Smooth muscle cell (in vitro differentiated cells): ENCODE data around the gene DDX39A. TPM values are rescaled to one million over a fixed set of nuclear protein-coding genes. Genes with fewer than 3 reads are reported as not detected.
"Not testable (repeated sequence)": the region's sequence is repeated elsewhere in the genome, so short reads cannot be mapped to it uniquely, and the experiment has no call there.

Experiments used
- DNase-seq: peaks from one replicate; lab custom pipeline; 2025; ENCODE audit not compliant: unreplicated experiment; lab: John Stamatoyannopoulos, UW
- H2AFZ ChIP-seq: fragments of 200-600 bp; sonication (generic); 2 replicates; pipeline ENCODE4 v1.6.0; 2016; ENCODE audit warnings: antibody characterized with exemption, low read depth, mild to moderate bottlenecking
- H3F3A ChIP-seq: fragments of 200-600 bp; sonication (generic); 2 replicates; pipeline ENCODE4 v1.6.0; 2017; ENCODE audit warnings: antibody characterized with exemption, low read depth
- H3K27ac ChIP-seq: fragments of 200-600 bp; sonication (generic); 2 replicates; pipeline ENCODE4 v1.5.1; 2016; ENCODE audit warnings: low read depth, mild to moderate bottlenecking
- H3K27me3 ChIP-seq: fragments of 200-600 bp; sonication (generic); 2 replicates; pipeline ENCODE4 v1.6.1; 2016; ENCODE audit warnings: low read depth, mild to moderate bottlenecking
- H3K36me3 ChIP-seq: fragments of 200-600 bp; sonication (generic); 2 replicates; pipeline ENCODE4 v1.5.1; 2016; ENCODE audit warnings: low read depth
- H3K4me1 ChIP-seq: fragments of 200-600 bp; sonication (generic); 2 replicates; pipeline ENCODE4 v1.5.1; 2016; ENCODE audit warnings: low read depth
- H3K4me2 ChIP-seq: fragments of 200-600 bp; sonication (generic); 2 replicates; pipeline ENCODE4 v1.6.0; 2016; ENCODE audit warnings: mild to moderate bottlenecking
- H3K4me3 ChIP-seq: fragments of 200-600 bp; sonication (generic); 2 replicates; pipeline ENCODE4 v1.5.1; 2016; ENCODE audit warnings: mild to moderate bottlenecking
- H3K79me2 ChIP-seq: fragments of 200-600 bp; sonication (generic); 2 replicates; pipeline ENCODE4 v1.6.0; 2016; ENCODE audit warnings: low read depth, mild to moderate bottlenecking
- H3K9ac ChIP-seq: fragments of 200-600 bp; sonication (generic); 2 replicates; pipeline ENCODE4 v1.6.0; 2016; ENCODE audit warnings: low read depth
- H3K9me3 ChIP-seq: fragments of 200-600 bp; sonication (generic); replicated peaks from 2 replicates; pipeline ENCODE4 v1.5.1; 2016; ENCODE audit warnings: low read depth
- H4K20me1 ChIP-seq: fragments of 200-600 bp; sonication (generic); 2 replicates; pipeline ENCODE4 v1.6.0; 2016; ENCODE audit warnings: low read depth
- CTCF ChIP-seq: fragments of 200-600 bp; sonication (generic); IDR thresholded peaks from 2 replicates; pipeline ENCODE4 v1.5.1; 2017; ENCODE audit warnings: borderline replicate concordance, mild to moderate bottlenecking, antibody characterized with exemption; ENCODE audit not compliant: insufficient read depth, poor library complexity, severe bottlenecking
- WGBS: methylation state at CpG from one replicate; pipeline ENCODE4 v1.1.7; 2016; ENCODE audit warnings: low lambda C conversion rate; 5-methylcytosine and 5-hydroxymethylcytosine counted together
- polyA plus RNA-seq: library from polyadenylated mRNA; unstranded; fragments of >200 nt; fragmentation: Nextera tagmentation; extraction: Ambion mirVana; gene quantifications from 2 replicates; pipeline ENCODE4 v1.2.1, GENCODE V29; 2016
- total RNA-seq: library from RNA; depleted of rRNA; stranded (reverse); fragments of >200 nt; gene quantifications from 2 replicates; pipeline ENCODE4 v1.2.3, GENCODE V29; 2014

DDX39A gene
- total and polyA plus RNA-seq, 2 experiments from 2014 or later = 23.1 to 38.0 TPM

GRCh38 chr19:14405380-14405757 is 13.8 kb downstream of the DDX39A start:
- peaks cover 10% of the 10 kb centered on the region for H4K20me1 ChIP-seq
- H3K9ac ChIP-seq = no peak overlapping the region
- no peak for DNase-seq
- no peaks in the 10 kb centered on the region for H3F3A ChIP-seq
- H3K79me2 ChIP-seq = no peaks in the 10 kb centered on the region
- no peak overlapping the region for H2AFZ ChIP-seq
- no peaks in the 10 kb centered on the region for H3K27me3 ChIP-seq
- TF ChIP-seq CTCF = no peak
- peak overlapping the region; percentile 63 for H3K4me2 ChIP-seq
- H3K4me3 ChIP-seq = peak overlapping the region; percentile 43
- no peak overlapping the region for H3K27ac ChIP-seq
- H3K4me1 ChIP-seq = no peaks in the 10 kb centered on the region
- WGBS = 50% methylated on average over 6 of the region's 6 CpGs
- no peaks in the 10 kb centered on the region for H3K36me3 ChIP-seq
- no peaks in the 10 kb centered on the region for H3K9me3 ChIP-seq

GRCh38 chr19:14404312-14404711 is 14.8 kb downstream of the DDX39A start:
- H3K4me3 ChIP-seq = no peak overlapping the region
- H3K27ac ChIP-seq = no peak overlapping the region
- no peaks in the 10 kb centered on the region for H3K9me3 ChIP-seq
- H3F3A ChIP-seq = no peaks in the 10 kb centered on the region
- no peak for DNase-seq
- H3K9ac ChIP-seq = no peak overlapping the region
- H3K79me2 ChIP-seq = no peaks in the 10 kb centered on the region
- no peak overlapping the region for H2AFZ ChIP-seq
- WGBS = 94% methylated on average over 9 of the region's 9 CpGs
- peaks cover under 1% of the 10 kb centered on the region for H4K20me1 ChIP-seq
- H3K4me2 ChIP-seq = no peak overlapping the region
- H3K36me3 ChIP-seq = no peaks in the 10 kb centered on the region
- TF ChIP-seq CTCF = no peak
- H3K4me1 ChIP-seq = no peaks in the 10 kb centered on the region
- H3K27me3 ChIP-seq = no peaks in the 10 kb centered on the region

DNA sequence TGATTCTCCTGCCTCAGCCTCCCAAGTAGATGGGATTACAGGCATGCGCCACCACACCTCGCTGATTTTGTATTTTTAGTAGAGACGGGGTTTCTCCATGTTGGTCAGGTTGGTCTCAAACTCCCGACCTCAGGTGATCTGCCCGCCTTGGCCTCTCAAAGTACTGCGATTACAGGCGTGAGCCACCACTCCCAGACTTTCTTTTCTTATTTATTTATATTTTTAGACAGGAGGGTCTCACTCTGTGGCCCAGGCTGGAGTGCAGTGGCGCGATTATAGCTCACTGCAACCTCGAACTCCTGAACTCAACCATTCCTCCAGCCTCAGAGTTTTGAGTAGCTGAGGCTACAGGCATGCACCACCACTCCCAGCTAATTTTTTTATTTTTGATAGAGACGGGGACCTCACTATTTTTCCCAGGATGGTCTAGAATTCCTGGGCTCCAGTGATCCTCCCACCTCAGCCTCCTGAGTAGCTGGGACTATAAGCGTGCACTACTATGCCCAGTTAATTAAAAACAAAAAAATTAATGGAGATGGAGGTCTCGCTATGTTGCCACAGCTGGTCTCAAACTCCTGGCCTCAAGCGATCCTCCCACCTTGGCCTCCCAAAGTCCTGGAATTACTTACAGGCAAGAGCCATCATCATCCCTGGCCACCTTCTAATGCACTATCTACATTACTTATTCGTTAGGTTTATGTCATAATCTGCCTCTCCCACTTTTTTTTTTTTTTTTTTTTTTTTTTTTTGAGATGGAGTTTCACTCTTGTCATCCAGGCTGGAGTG is 15.8 kb downstream of the DDX39A start:
- not testable (repeated sequence) for H2AFZ ChIP-seq, H4K20me1 ChIP-seq, H3K27ac ChIP-seq, H3K4me3 ChIP-seq, H3K79me2 ChIP-seq, H3K4me2 ChIP-seq, H3K9ac ChIP-seq, H3K27me3 ChIP-seq, H3K4me1 ChIP-seq, H3K9me3 ChIP-seq, H3K36me3 ChIP-seq, DNase-seq, H3F3A ChIP-seq
- WGBS = 96% methylated on average over 15 of the region's 15 CpGs

- Histone ChIP-seq H3K27ac (peak overlapping the region; percentile 53), H2AFZ (no peak overlapping the region), H3F3A (no peaks in the 10 kb centered on the region), H3K9me3 (no peaks in the 10 kb centered on the region), H3K27me3 (no peaks in the 10 kb centered on the region), H3K4me3 (no peak overlapping the region), H3K36me3 (no peaks in the 10 kb centered on the region), H3K79me2 (no peaks in the 10 kb centered on the region), H4K20me1 (no peaks in the 10 kb centered on the region), H3K4me2 (no peak overlapping the region), H3K9ac (no peak overlapping the region), H3K4me1 (no peaks in the 10 kb centered on the region)
- DNase-seq = no peak
- WGBS = 77% methylated on average over 26 of the region's 26 CpGs
- no peak for TF ChIP-seq CTCF
Observed at GRCh38 chr19:14402332-14403144, 16.6 kb downstream of the DDX39A start.
